SK-N-SH treated with all-trans-retinoic acid at 6 μM for 48 hours (cell line): ENCODE results near the gene EFCAB13.

ENCODE experiments used
- BACH2 ChIP-seq: fragments of 250-450 bp; sonication (Bioruptor Pico); IDR thresholded peaks from 2 replicates; pipeline ENCODE4 v1.9.0; 2021; ENCODE audit warnings: mild to moderate bottlenecking, borderline replicate concordance
- CSDC2 ChIP-seq: fragments of 250-450 bp; sonication (Bioruptor Pico); IDR thresholded peaks from 2 replicates; pipeline ENCODE4 v1.5.0; 2020; ENCODE audit warnings: mild to moderate bottlenecking, moderate library complexity
- CSRNP3 ChIP-seq: fragments of 250-450 bp; sonication (Bioruptor Pico); IDR thresholded peaks from 2 replicates; pipeline ENCODE4 v1.5.1; 2021; ENCODE audit warnings: mild to moderate bottlenecking, moderate library complexity
- ESRRG ChIP-seq: fragments of 250-450 bp; sonication (Bioruptor Pico); IDR thresholded peaks from 2 replicates; pipeline ENCODE4 v1.6.1; 2021; ENCODE audit warnings: mild to moderate bottlenecking
- PATZ1 ChIP-seq: fragments of 250-450 bp; sonication (Bioruptor Pico); IDR thresholded peaks from 2 replicates; pipeline ENCODE4 v1.8.0; 2020; ENCODE audit warnings: mild to moderate bottlenecking, moderate library complexity, borderline replicate concordance
- PPARA ChIP-seq: fragments of 250-450 bp; sonication (Bioruptor Pico); IDR thresholded peaks from 2 replicates; pipeline ENCODE4 v1.5.0; 2020; ENCODE audit warnings: mild to moderate bottlenecking, borderline replicate concordance
- RARB ChIP-seq: fragments of 250-450 bp; sonication (Bioruptor Pico); IDR thresholded peaks from 2 replicates; pipeline ENCODE4 v1.8.0; 2021; ENCODE audit warnings: mild to moderate bottlenecking, moderate library complexity
- TCF4 ChIP-seq: fragments of 250-450 bp; sonication (Bioruptor Pico); IDR thresholded peaks from 2 replicates; pipeline ENCODE4 v1.8.0; 2021; ENCODE audit warnings: mild to moderate bottlenecking, moderate library complexity, borderline replicate concordance
- TOX ChIP-seq: fragments of 250-450 bp; sonication (Bioruptor Pico); IDR thresholded peaks from 2 replicates; pipeline ENCODE4 v1.8.0; 2021; ENCODE audit warnings: mild to moderate bottlenecking, moderate library complexity, borderline replicate concordance
- ZFP30 ChIP-seq: fragments of 450-650 bp; formaldehyde crosslinking; IDR thresholded peaks from 2 replicates; pipeline ENCODE4 v1.5.0; 2022; ENCODE audit warnings: mild to moderate bottlenecking, moderate library complexity
- ZNF565 ChIP-seq: fragments of 450-650 bp; formaldehyde crosslinking; conservative IDR thresholded peaks from 2 replicates; pipeline ENCODE4 v1.5.0; 2020; ENCODE audit warnings: low read depth, mild to moderate bottlenecking, moderate library complexity
- ZNF8 ChIP-seq: fragments of 450-650 bp; formaldehyde crosslinking; IDR thresholded peaks from 2 replicates; pipeline ENCODE4 v1.5.0; 2020; ENCODE audit warnings: mild to moderate bottlenecking, moderate library complexity
- TF ChIP-seq, protein P1 (sequence below): fragments of 250-450 bp; sonication (Bioruptor Pico); IDR thresholded peaks from 2 replicates; pipeline ENCODE4 v1.5.1; 2020; ENCODE audit warnings: low read depth, mild to moderate bottlenecking, moderate library complexity

- TF ChIP-seq ZFP30 (CRISPR knock-in tag) (no peak), ZNF8 (CRISPR knock-in tag) (no peak), RARB (CRISPR knock-in tag) (no peak), BACH2 (CRISPR knock-in tag) (no peak), ESRRG (CRISPR knock-in tag) (no peak), TCF4 (CRISPR knock-in tag) (no peak), ZNF565 (CRISPR knock-in tag) (no peak), PPARA (CRISPR knock-in tag) (no peak), TOX (CRISPR knock-in tag) (no peak), CSDC2 (CRISPR knock-in tag) (no peak), CSRNP3 (CRISPR knock-in tag) (no peak), PATZ1 (no peak)
- TF ChIP-seq, protein P1, sequence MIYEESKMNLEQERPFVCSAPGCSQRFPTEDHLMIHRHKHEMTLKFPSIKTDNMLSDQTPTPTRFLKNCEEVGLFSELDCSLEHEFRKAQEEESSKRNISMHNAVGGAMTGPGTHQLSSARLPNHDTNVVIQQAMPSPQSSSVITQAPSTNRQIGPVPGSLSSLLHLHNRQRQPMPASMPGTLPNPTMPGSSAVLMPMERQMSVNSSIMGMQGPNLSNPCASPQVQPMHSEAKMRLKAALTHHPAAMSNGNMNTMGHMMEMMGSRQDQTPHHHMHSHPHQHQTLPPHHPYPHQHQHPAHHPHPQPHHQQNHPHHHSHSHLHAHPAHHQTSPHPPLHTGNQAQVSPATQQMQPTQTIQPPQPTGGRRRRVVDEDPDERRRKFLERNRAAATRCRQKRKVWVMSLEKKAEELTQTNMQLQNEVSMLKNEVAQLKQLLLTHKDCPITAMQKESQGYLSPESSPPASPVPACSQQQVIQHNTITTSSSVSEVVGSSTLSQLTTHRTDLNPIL (CRISPR knock-in tag) = no peak
Measured at GRCh38 chr17:47335101-47335936, 11.6 kb downstream of the EFCAB13 start.
